Measurements from ENCODE around the gene SMG9.
A peak's percentile ranks its signal among the peaks of the same experiment; 100 is the strongest.
"Not testable (repeated sequence)": the region's sequence is repeated elsewhere in the genome, so short reads cannot be mapped to it uniquely, and the experiment has no call there.

The SMG9 gene

GRCh38 chr19:43687660-43687997 lies 67.1 kb downstream of the SMG9 start:
- Histone ChIP-seq H3K56ac (ENCODE audit: low read length) (no peak overlapping the region), H3K4me3 (ENCODE audit: low read length) (no peak overlapping the region), H2BK120ac (ENCODE audit: low read depth, low read length) (no peak overlapping the region), H3K27me3 (ENCODE audit: insufficient read depth, low read length, poor library complexity) (no peaks in the 10 kb centered on the region), H3K4ac (ENCODE audit: low read depth, low read length) (no peak overlapping the region), H3K4me2 (ENCODE audit: low read length) (no peak overlapping the region), H4K5ac (ENCODE audit: low read length) (no peak overlapping the region), H2AK5ac (ENCODE audit: low read length) (no peak overlapping the region), H3K9ac (ENCODE audit: low read length) (no peak overlapping the region), H3K18ac (ENCODE audit: low read length) (no peak overlapping the region), H3K4me1 (ENCODE audit: control insufficient read depth, low read depth, low read length) (no peaks in the 10 kb centered on the region), H3K23ac (ENCODE audit: low read length) (no peak overlapping the region), H2BK15ac (replicated peaks; ENCODE audit: low read depth) (no peak overlapping the region), H2BK5ac (ENCODE audit: low read length) (no peak overlapping the region), H3K79me2 (ENCODE audit: control insufficient read depth, insufficient read depth, low read length) (no peaks in the 10 kb centered on the region), H3K36me3 (ENCODE audit: control insufficient read depth, insufficient read depth, low read length) (no peaks in the 10 kb centered on the region), H3K79me1 (ENCODE audit: low read length) (no peaks in the 10 kb centered on the region), H4K8ac (ENCODE audit: low read depth, low read length) (no peak overlapping the region), H3K27ac (ENCODE audit: low read depth, low read length) (peak overlapping the region; percentile 17)
- WGBS (ENCODE audit: extremely low coverage, insufficient coverage, low lambda C conversion rate): no CpG with 5 or more reads among the region's 1 CpG
- DNase-seq: no peak

GRCh38 chr19:43684326-43684725 lies 70.4 kb downstream of the SMG9 start:
- no peak overlapping the region for H4K5ac ChIP-seq (ENCODE audit: low read length)
- H3K4me3 ChIP-seq (ENCODE audit: low read length): no peak overlapping the region
- H3K79me2 ChIP-seq (ENCODE audit: control insufficient read depth, insufficient read depth, low read length): no peaks in the 10 kb centered on the region
- no peaks in the 10 kb centered on the region for H3K4me1 ChIP-seq (ENCODE audit: control insufficient read depth, low read depth, low read length)
- DNase-seq: no peak
- no peak overlapping the region for H2AK5ac ChIP-seq (ENCODE audit: low read length)
- WGBS (ENCODE audit: extremely low coverage, insufficient coverage, low lambda C conversion rate): no CpG with 5 or more reads among the region's 1 CpG
- no peaks in the 10 kb centered on the region for H3K79me1 ChIP-seq (ENCODE audit: low read length)
- no peak overlapping the region for H3K18ac ChIP-seq (ENCODE audit: low read length)
- H3K36me3 ChIP-seq (ENCODE audit: control insufficient read depth, insufficient read depth, low read length): no peaks in the 10 kb centered on the region
- no peak overlapping the region for H3K4ac ChIP-seq (ENCODE audit: low read depth, low read length)
- no peak overlapping the region for H4K8ac ChIP-seq (ENCODE audit: low read depth, low read length)
- H2BK5ac ChIP-seq (ENCODE audit: low read length): no peak overlapping the region
- H3K27ac ChIP-seq (ENCODE audit: low read depth, low read length): no peak overlapping the region
- H2BK120ac ChIP-seq (ENCODE audit: low read depth, low read length): no peak overlapping the region
- no peaks in the 10 kb centered on the region for H3K27me3 ChIP-seq (ENCODE audit: insufficient read depth, low read length, poor library complexity)
- no peak overlapping the region for H3K9ac ChIP-seq (ENCODE audit: low read length)
- H3K56ac ChIP-seq (ENCODE audit: low read length): no peak overlapping the region
- no peak overlapping the region for H2BK15ac ChIP-seq (replicated peaks; ENCODE audit: low read depth)
- no peak overlapping the region for H3K4me2 ChIP-seq (ENCODE audit: low read length)
- no peak overlapping the region for H3K23ac ChIP-seq (ENCODE audit: low read length)

- no peak overlapping the region for H3K4me2 ChIP-seq (ENCODE audit: low read length)
- H3K23ac ChIP-seq (ENCODE audit: low read length): no peak overlapping the region
- no peaks in the 10 kb centered on the region for H3K36me3 ChIP-seq (ENCODE audit: control insufficient read depth, insufficient read depth, low read length)
- WGBS (ENCODE audit: extremely low coverage, insufficient coverage, low lambda C conversion rate): no CpG with 5 or more reads among the region's 2 CpGs
- H3K18ac ChIP-seq (ENCODE audit: low read length): no peak overlapping the region
- no peak overlapping the region for H3K4ac ChIP-seq (ENCODE audit: low read depth, low read length)
- DNase-seq: no peak
- H3K9ac ChIP-seq (ENCODE audit: low read length): no peak overlapping the region
- no peak overlapping the region for H2AK5ac ChIP-seq (ENCODE audit: low read length)
- H4K5ac ChIP-seq (ENCODE audit: low read length): no peak overlapping the region
- H2BK15ac ChIP-seq (replicated peaks; ENCODE audit: low read depth): no peak overlapping the region
- no peak overlapping the region for H3K4me3 ChIP-seq (ENCODE audit: low read length)
- H3K4me1 ChIP-seq (ENCODE audit: control insufficient read depth, low read depth, low read length): no peaks in the 10 kb centered on the region
- no peaks in the 10 kb centered on the region for H3K79me2 ChIP-seq (ENCODE audit: control insufficient read depth, insufficient read depth, low read length)
- H3K56ac ChIP-seq (ENCODE audit: low read length): no peak overlapping the region
- H3K27me3 ChIP-seq (ENCODE audit: insufficient read depth, low read length, poor library complexity): no peaks in the 10 kb centered on the region
- H3K79me1 ChIP-seq (ENCODE audit: low read length): no peaks in the 10 kb centered on the region
- H2BK120ac ChIP-seq (ENCODE audit: low read depth, low read length): no peak overlapping the region
- H2BK5ac ChIP-seq (ENCODE audit: low read length): no peak overlapping the region
- no peak overlapping the region for H4K8ac ChIP-seq (ENCODE audit: low read depth, low read length)
- no peak overlapping the region for H3K27ac ChIP-seq (ENCODE audit: low read depth, low read length)
Measured at GRCh38 chr19:43683905-43684304, 70.9 kb downstream of the SMG9 start.

- no peaks in the 10 kb centered on the region for H3K79me1 ChIP-seq (ENCODE audit: low read length)
- no peaks in the 10 kb centered on the region for H3K79me2 ChIP-seq (ENCODE audit: control insufficient read depth, insufficient read depth, low read length)
- no peaks in the 10 kb centered on the region for H3K27me3 ChIP-seq (ENCODE audit: insufficient read depth, low read length, poor library complexity)
- H3K27ac ChIP-seq (ENCODE audit: low read depth, low read length): no peak overlapping the region
- H3K23ac ChIP-seq (ENCODE audit: low read length): no peak overlapping the region
- H2AK5ac ChIP-seq (ENCODE audit: low read length): no peak overlapping the region
- no peak for DNase-seq
- H4K8ac ChIP-seq (ENCODE audit: low read depth, low read length): no peak overlapping the region
- H3K4me1 ChIP-seq (ENCODE audit: control insufficient read depth, low read depth, low read length): no peaks in the 10 kb centered on the region
- H4K5ac ChIP-seq (ENCODE audit: low read length): no peak overlapping the region
- no peak overlapping the region for H2BK15ac ChIP-seq (replicated peaks; ENCODE audit: low read depth)
- H3K4me3 ChIP-seq (ENCODE audit: low read length): no peak overlapping the region
- H3K18ac ChIP-seq (ENCODE audit: low read length): no peak overlapping the region
- H3K56ac ChIP-seq (ENCODE audit: low read length): no peak overlapping the region
- H3K36me3 ChIP-seq (ENCODE audit: control insufficient read depth, insufficient read depth, low read length): no peaks in the 10 kb centered on the region
- H3K4ac ChIP-seq (ENCODE audit: low read depth, low read length): no peak overlapping the region
- H3K9ac ChIP-seq (ENCODE audit: low read length): no peak overlapping the region
- no peak overlapping the region for H2BK5ac ChIP-seq (ENCODE audit: low read length)
- H3K4me2 ChIP-seq (ENCODE audit: low read length): no peak overlapping the region
- H2BK120ac ChIP-seq (ENCODE audit: low read depth, low read length): no peak overlapping the region
- WGBS (ENCODE audit: extremely low coverage, insufficient coverage, low lambda C conversion rate): no CpG with 5 or more reads among the region's 11 CpGs
Measured at GRCh38 chr19:43682824-43683661, 71.7 kb downstream of the SMG9 start.

GRCh38 chr19:43682269-43682668 lies 72.5 kb downstream of the SMG9 start:
- not testable (repeated sequence) for H3K79me2 ChIP-seq (ENCODE audit: control insufficient read depth, insufficient read depth, low read length); H3K79me1 ChIP-seq (ENCODE audit: low read length); H4K5ac ChIP-seq (ENCODE audit: low read length); H3K9ac ChIP-seq (ENCODE audit: low read length); H2BK15ac ChIP-seq (replicated peaks; ENCODE audit: low read depth); H3K4me3 ChIP-seq (ENCODE audit: low read length); H3K4me2 ChIP-seq (ENCODE audit: low read length); H3K27me3 ChIP-seq (ENCODE audit: insufficient read depth, low read length, poor library complexity); H3K27ac ChIP-seq (ENCODE audit: low read depth, low read length); H3K18ac ChIP-seq (ENCODE audit: low read length); H4K8ac ChIP-seq (ENCODE audit: low read depth, low read length); H3K4ac ChIP-seq (ENCODE audit: low read depth, low read length); H3K23ac ChIP-seq (ENCODE audit: low read length); H3K4me1 ChIP-seq (ENCODE audit: control insufficient read depth, low read depth, low read length); H3K36me3 ChIP-seq (ENCODE audit: control insufficient read depth, insufficient read depth, low read length); H2AK5ac ChIP-seq (ENCODE audit: low read length); H2BK120ac ChIP-seq (ENCODE audit: low read depth, low read length); H3K56ac ChIP-seq (ENCODE audit: low read length); DNase-seq; H2BK5ac ChIP-seq (ENCODE audit: low read length)
- no CpG with 5 or more reads among the region's 5 CpGs for WGBS (ENCODE audit: extremely low coverage, insufficient coverage, low lambda C conversion rate)

- H4K5ac ChIP-seq (ENCODE audit: low read length): no peak overlapping the region
- H3K4me2 ChIP-seq (ENCODE audit: low read length): no peak overlapping the region
- H3K79me1 ChIP-seq (ENCODE audit: low read length): no peaks in the 10 kb centered on the region
- no peaks in the 10 kb centered on the region for H3K27me3 ChIP-seq (ENCODE audit: insufficient read depth, low read length, poor library complexity)
- H2AK5ac ChIP-seq (ENCODE audit: low read length): no peak overlapping the region
- no peaks in the 10 kb centered on the region for H3K36me3 ChIP-seq (ENCODE audit: control insufficient read depth, insufficient read depth, low read length)
- H2BK15ac ChIP-seq (replicated peaks; ENCODE audit: low read depth): no peak overlapping the region
- no peaks in the 10 kb centered on the region for H3K4me1 ChIP-seq (ENCODE audit: control insufficient read depth, low read depth, low read length)
- no peak overlapping the region for H3K27ac ChIP-seq (ENCODE audit: low read depth, low read length)
- DNase-seq: no peak
- H3K18ac ChIP-seq (ENCODE audit: low read length): no peak overlapping the region
- no peaks in the 10 kb centered on the region for H3K79me2 ChIP-seq (ENCODE audit: control insufficient read depth, insufficient read depth, low read length)
- H2BK120ac ChIP-seq (ENCODE audit: low read depth, low read length): no peak overlapping the region
- no peak overlapping the region for H3K9ac ChIP-seq (ENCODE audit: low read length)
- no peak overlapping the region for H3K4ac ChIP-seq (ENCODE audit: low read depth, low read length)
- WGBS (ENCODE audit: extremely low coverage, insufficient coverage, low lambda C conversion rate): no CpG with 5 or more reads among the region's 5 CpGs
- no peak overlapping the region for H2BK5ac ChIP-seq (ENCODE audit: low read length)
- H3K56ac ChIP-seq (ENCODE audit: low read length): no peak overlapping the region
- H3K23ac ChIP-seq (ENCODE audit: low read length): no peak overlapping the region
- H3K4me3 ChIP-seq (ENCODE audit: low read length): no peak overlapping the region
- H4K8ac ChIP-seq (ENCODE audit: low read depth, low read length): no peak overlapping the region
Measured at GRCh38 chr19:43681821-43682220, 72.9 kb downstream of the SMG9 start.
